ENCODE data around the gene SAT2. TPM values are rescaled to one million over a fixed set of nuclear protein-coding genes. Genes with fewer than 3 reads are reported as not detected.

The SAT2 gene
- total and polyA plus RNA-seq, 2 of the 13 experiments (the other 11 are each of a cell fraction or from before 2014, with no cell fraction given): 37.6 to 93.7 TPM

DNA sequence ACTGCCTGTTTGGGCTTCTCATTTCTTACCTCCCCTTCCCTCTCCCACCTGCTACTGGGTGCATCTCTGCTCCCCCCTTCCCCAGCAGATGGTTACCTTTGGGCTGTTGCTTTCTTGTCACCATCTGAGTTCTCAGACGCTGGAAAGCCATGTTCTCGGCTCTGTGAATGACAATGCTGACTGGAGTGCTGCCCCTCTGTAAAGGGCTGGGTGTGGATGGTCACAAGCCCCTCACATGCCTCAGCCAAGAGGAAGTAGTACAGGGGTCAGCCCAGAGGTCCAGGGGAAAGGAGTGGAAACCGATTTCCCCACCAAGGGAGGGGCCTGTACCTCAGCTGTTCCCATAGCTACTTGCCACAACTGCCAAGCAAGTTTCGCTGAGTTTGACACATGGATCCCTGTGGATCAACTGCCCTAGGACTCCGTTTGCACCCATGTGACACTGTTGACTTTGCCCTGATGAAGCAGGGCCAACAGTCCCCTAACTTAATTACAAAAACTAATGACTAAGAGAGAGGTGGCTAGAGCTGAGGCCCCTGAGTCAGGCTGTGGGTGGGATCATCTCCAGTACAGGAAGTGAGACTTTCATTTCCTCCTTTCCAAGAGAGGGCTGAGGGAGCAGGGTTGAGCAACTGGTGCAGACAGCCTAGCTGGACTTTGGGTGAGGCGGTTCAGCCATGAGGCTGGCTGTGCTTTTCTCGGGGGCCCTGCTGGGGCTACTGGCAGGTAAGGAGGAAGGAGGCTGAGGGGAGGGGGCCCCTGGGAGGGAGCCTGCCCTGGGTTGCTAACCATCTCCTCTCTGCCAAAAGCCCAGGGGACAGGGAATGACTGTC, 48.4 kb downstream of the SAT2 start, which contains the start of gene CD68 (continued):
- TF ChIP-seq, protein P1, sequence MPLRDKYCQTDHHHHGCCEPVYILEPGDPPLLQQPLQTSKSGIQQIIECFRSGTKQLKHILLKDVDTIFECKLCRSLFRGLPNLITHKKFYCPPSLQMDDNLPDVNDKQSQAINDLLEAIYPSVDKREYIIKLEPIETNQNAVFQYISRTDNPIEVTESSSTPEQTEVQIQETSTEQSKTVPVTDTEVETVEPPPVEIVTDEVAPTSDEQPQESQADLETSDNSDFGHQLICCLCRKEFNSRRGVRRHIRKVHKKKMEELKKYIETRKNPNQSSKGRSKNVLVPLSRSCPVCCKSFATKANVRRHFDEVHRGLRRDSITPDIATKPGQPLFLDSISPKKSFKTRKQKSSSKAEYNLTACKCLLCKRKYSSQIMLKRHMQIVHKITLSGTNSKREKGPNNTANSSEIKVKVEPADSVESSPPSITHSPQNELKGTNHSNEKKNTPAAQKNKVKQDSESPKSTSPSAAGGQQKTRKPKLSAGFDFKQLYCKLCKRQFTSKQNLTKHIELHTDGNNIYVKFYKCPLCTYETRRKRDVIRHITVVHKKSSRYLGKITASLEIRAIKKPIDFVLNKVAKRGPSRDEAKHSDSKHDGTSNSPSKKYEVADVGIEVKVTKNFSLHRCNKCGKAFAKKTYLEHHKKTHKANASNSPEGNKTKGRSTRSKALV (CRISPR knock-in tag; IDR thresholded peaks at IDR 0.05): peak; percentile 85; the same call in 1 of the 2 replicates
- TF ChIP-seq FOXK1 (CRISPR knock-in tag; IDR thresholded peaks at IDR 0.05; ENCODE audit: borderline replicate concordance, low read depth) (peak; percentile 42; the same call in 1 of the 2 replicates), ZNF768 (CRISPR knock-in tag; IDR thresholded peaks at IDR 0.05) (0 out of 2 replicates have a peak, but pooled peaks have one; percentile 5), GATA4 (IDR thresholded peaks at IDR 0.05; ENCODE audit: borderline replicate concordance, low read depth) (peak; percentile 11; the same call in 1 of the 2 replicates), SSRP1 (CRISPR knock-in tag; IDR thresholded peaks at IDR 0.05) (peak; percentile 94), TRIM24 (CRISPR knock-in tag; IDR thresholded peaks at IDR 0.05) (no peak), MED1 (CRISPR knock-in tag; IDR thresholded peaks at IDR 0.05) (peak; percentile 87), ZSCAN21 (CRISPR knock-in tag; IDR thresholded peaks at IDR 0.05; ENCODE audit: borderline replicate concordance) (peak; percentile 50; the same call in 1 of the 2 replicates), ZNF33B (CRISPR knock-in tag; IDR thresholded peaks at IDR 0.05) (peak; percentile 65; the same call in 1 of the 2 replicates), MIER3 (CRISPR knock-in tag; IDR thresholded peaks at IDR 0.05; ENCODE audit: borderline replicate concordance) (peak; percentile 50; the same call in 1 of the 2 replicates), ZNF792 (CRISPR knock-in tag; IDR thresholded peaks at IDR 0.05) (peak; percentile 92), PITX1 (CRISPR knock-in tag; IDR thresholded peaks at IDR 0.05) (peak; percentile 69), ZNF557 (CRISPR knock-in tag; IDR thresholded peaks at IDR 0.05) (peak; percentile 69; the same call in 1 of the 2 replicates), NKX3-1 (CRISPR knock-in tag; IDR thresholded peaks at IDR 0.05) (peak; percentile 47; the same call in 1 of the 2 replicates), ZMYM3 (CRISPR knock-in tag; IDR thresholded peaks at IDR 0.05) (peak; percentile 17; the same call in 1 of the 2 replicates)
- TF ChIP-seq, protein P2, sequence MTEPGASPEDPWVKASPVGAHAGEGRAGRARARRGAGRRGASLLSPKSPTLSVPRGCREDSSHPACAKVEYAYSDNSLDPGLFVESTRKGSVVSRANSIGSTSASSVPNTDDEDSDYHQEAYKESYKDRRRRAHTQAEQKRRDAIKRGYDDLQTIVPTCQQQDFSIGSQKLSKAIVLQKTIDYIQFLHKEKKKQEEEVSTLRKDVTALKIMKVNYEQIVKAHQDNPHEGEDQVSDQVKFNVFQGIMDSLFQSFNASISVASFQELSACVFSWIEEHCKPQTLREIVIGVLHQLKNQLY (CRISPR knock-in tag; IDR thresholded peaks at IDR 0.05): peak; percentile 88; the same call in 1 of the 2 replicates
- TF ChIP-seq, protein P3, sequence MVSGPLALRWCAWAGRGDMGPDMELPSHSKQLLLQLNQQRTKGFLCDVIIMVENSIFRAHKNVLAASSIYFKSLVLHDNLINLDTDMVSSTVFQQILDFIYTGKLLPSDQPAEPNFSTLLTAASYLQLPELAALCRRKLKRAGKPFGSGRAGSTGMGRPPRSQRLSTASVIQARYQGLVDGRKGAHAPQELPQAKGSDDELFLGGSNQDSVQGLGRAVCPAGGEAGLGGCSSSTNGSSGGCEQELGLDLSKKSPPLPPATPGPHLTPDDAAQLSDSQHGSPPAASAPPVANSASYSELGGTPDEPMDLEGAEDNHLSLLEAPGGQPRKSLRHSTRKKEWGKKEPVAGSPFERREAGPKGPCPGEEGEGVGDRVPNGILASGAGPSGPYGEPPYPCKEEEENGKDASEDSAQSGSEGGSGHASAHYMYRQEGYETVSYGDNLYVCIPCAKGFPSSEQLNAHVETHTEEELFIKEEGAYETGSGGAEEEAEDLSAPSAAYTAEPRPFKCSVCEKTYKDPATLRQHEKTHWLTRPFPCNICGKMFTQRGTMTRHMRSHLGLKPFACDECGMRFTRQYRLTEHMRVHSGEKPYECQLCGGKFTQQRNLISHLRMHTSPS (CRISPR knock-in tag; IDR thresholded peaks at IDR 0.05; ENCODE audit: low read depth): peak; percentile 32; the same call in 1 of the 2 replicates
- TF ChIP-seq, protein P4, sequence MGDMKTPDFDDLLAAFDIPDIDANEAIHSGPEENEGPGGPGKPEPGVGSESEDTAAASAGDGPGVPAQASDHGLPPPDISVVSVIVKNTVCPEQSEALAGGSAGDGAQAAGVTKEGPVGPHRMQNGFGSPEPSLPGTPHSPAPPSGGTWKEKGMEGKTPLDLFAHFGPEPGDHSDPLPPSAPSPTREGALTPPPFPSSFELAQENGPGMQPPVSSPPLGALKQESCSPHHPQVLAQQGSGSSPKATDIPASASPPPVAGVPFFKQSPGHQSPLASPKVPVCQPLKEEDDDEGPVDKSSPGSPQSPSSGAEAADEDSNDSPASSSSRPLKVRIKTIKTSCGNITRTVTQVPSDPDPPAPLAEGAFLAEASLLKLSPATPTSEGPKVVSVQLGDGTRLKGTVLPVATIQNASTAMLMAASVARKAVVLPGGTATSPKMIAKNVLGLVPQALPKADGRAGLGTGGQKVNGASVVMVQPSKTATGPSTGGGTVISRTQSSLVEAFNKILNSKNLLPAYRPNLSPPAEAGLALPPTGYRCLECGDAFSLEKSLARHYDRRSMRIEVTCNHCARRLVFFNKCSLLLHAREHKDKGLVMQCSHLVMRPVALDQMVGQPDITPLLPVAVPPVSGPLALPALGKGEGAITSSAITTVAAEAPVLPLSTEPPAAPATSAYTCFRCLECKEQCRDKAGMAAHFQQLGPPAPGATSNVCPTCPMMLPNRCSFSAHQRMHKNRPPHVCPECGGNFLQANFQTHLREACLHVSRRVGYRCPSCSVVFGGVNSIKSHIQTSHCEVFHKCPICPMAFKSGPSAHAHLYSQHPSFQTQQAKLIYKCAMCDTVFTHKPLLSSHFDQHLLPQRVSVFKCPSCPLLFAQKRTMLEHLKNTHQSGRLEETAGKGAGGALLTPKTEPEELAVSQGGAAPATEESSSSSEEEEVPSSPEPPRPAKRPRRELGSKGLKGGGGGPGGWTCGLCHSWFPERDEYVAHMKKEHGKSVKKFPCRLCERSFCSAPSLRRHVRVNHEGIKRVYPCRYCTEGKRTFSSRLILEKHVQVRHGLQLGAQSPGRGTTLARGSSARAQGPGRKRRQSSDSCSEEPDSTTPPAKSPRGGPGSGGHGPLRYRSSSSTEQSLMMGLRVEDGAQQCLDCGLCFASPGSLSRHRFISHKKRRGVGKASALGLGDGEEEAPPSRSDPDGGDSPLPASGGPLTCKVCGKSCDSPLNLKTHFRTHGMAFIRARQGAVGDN (CRISPR knock-in tag; IDR thresholded peaks at IDR 0.05): peak; percentile 86
- TF ChIP-seq, protein P5, sequence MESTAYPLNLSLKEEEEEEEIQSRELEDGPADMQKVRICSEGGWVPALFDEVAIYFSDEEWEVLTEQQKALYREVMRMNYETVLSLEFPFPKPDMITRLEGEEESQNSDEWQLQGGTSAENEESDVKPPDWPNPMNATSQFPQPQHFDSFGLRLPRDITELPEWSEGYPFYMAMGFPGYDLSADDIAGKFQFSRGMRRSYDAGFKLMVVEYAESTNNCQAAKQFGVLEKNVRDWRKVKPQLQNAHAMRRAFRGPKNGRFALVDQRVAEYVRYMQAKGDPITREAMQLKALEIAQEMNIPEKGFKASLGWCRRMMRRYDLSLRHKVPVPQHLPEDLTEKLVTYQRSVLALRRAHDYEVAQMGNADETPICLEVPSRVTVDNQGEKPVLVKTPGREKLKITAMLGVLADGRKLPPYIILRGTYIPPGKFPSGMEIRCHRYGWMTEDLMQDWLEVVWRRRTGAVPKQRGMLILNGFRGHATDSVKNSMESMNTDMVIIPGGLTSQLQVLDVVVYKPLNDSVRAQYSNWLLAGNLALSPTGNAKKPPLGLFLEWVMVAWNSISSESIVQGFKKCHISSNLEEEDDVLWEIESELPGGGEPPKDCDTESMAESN (CRISPR knock-in tag; conservative IDR thresholded peaks at IDR 0.05): 0 out of 2 replicates have a peak, but pooled peaks have one; percentile 0

Data from HepG2 (cell line).